SK-N-SH treated with all-trans-retinoic acid at 6 μM for 48 hours (cell line): ENCODE results near the gene DOCK11.

Experiments used
- ATAC-seq: fragments of 200-7000 bp; cut with Tn5 transposase; 3 replicates; pipeline ENCODE4 v1.9.1; 2020; ENCODE audit warnings: mild to moderate bottlenecking, moderate library complexity
- ARNTL ChIP-seq: fragments of 450-650 bp; formaldehyde crosslinking; IDR thresholded peaks from 2 replicates; pipeline ENCODE4 v1.5.0; 2020; ENCODE audit warnings: low read depth, mild to moderate bottlenecking, moderate library complexity, borderline replicate concordance
- BACH2 ChIP-seq: fragments of 250-450 bp; sonication (Bioruptor Pico); IDR thresholded peaks from 2 replicates; pipeline ENCODE4 v1.9.0; 2021; ENCODE audit warnings: mild to moderate bottlenecking, borderline replicate concordance
- CREB5 ChIP-seq: fragments of 250-450 bp; sonication (Bioruptor Pico); IDR thresholded peaks from 2 replicates; pipeline ENCODE4 v1.5.1; 2020; ENCODE audit warnings: low read depth, mild to moderate bottlenecking, moderate library complexity
- CSRNP3 ChIP-seq: fragments of 250-450 bp; sonication (Bioruptor Pico); IDR thresholded peaks from 2 replicates; pipeline ENCODE4 v1.5.1; 2021; ENCODE audit warnings: mild to moderate bottlenecking, moderate library complexity
- ESRRG ChIP-seq: fragments of 250-450 bp; sonication (Bioruptor Pico); IDR thresholded peaks from 2 replicates; pipeline ENCODE4 v1.6.1; 2021; ENCODE audit warnings: mild to moderate bottlenecking
- GLIS3 ChIP-seq: fragments of 250-450 bp; sonication (Bioruptor Pico); IDR thresholded peaks from 2 replicates; pipeline ENCODE4 v1.5.0; 2020; ENCODE audit warnings: mild to moderate bottlenecking, moderate library complexity
- ISL1 ChIP-seq: fragments of 250-450 bp; sonication (Bioruptor Pico); IDR thresholded peaks from 2 replicates; pipeline ENCODE4 v2.1.2; 2022; ENCODE audit warnings: mild to moderate bottlenecking, moderate library complexity
- OSR1 ChIP-seq: fragments of 250-450 bp; sonication (Bioruptor Pico); IDR thresholded peaks from 2 replicates; pipeline ENCODE4 v1.8.0; 2022; ENCODE audit warnings: moderate library complexity, mild to moderate bottlenecking, inconsistent platforms
- PATZ1 ChIP-seq: fragments of 250-450 bp; sonication (Bioruptor Pico); IDR thresholded peaks from 2 replicates; pipeline ENCODE4 v1.8.0; 2020; ENCODE audit warnings: mild to moderate bottlenecking, moderate library complexity, borderline replicate concordance
- POU6F1 ChIP-seq: fragments of 250-450 bp; sonication (Bioruptor Pico); IDR thresholded peaks from 2 replicates; pipeline ENCODE4 v1.8.0; 2021; ENCODE audit warnings: low read depth, mild to moderate bottlenecking, moderate library complexity, borderline replicate concordance
- PPARA ChIP-seq: fragments of 250-450 bp; sonication (Bioruptor Pico); IDR thresholded peaks from 2 replicates; pipeline ENCODE4 v1.5.0; 2020; ENCODE audit warnings: mild to moderate bottlenecking, borderline replicate concordance
- RARB ChIP-seq: fragments of 250-450 bp; sonication (Bioruptor Pico); IDR thresholded peaks from 2 replicates; pipeline ENCODE4 v1.8.0; 2021; ENCODE audit warnings: mild to moderate bottlenecking, moderate library complexity
- TOX ChIP-seq: fragments of 250-450 bp; sonication (Bioruptor Pico); IDR thresholded peaks from 2 replicates; pipeline ENCODE4 v1.8.0; 2021; ENCODE audit warnings: mild to moderate bottlenecking, moderate library complexity, borderline replicate concordance
- TSHZ2 ChIP-seq: fragments of 250-450 bp; sonication (Bioruptor Pico); IDR thresholded peaks from 2 replicates; pipeline ENCODE4 v1.5.0; 2020; ENCODE audit warnings: mild to moderate bottlenecking, moderate library complexity
- ZFP3 ChIP-seq: fragments of 250-450 bp; sonication (Bioruptor Pico); IDR thresholded peaks from 2 replicates; pipeline ENCODE4 v1.5.0; 2020; ENCODE audit warnings: mild to moderate bottlenecking, moderate library complexity
- ZFP30 ChIP-seq: fragments of 450-650 bp; formaldehyde crosslinking; IDR thresholded peaks from 2 replicates; pipeline ENCODE4 v1.5.0; 2022; ENCODE audit warnings: mild to moderate bottlenecking, moderate library complexity
- ZNF565 ChIP-seq: fragments of 450-650 bp; formaldehyde crosslinking; conservative IDR thresholded peaks from 2 replicates; pipeline ENCODE4 v1.5.0; 2020; ENCODE audit warnings: low read depth, mild to moderate bottlenecking, moderate library complexity
- ZNF70 ChIP-seq: fragments of 450-650 bp; formaldehyde crosslinking; IDR thresholded peaks from 2 replicates; pipeline ENCODE4 v1.5.0; 2020; ENCODE audit warnings: mild to moderate bottlenecking, moderate library complexity
- ZNF8 ChIP-seq: fragments of 450-650 bp; formaldehyde crosslinking; IDR thresholded peaks from 2 replicates; pipeline ENCODE4 v1.5.0; 2020; ENCODE audit warnings: mild to moderate bottlenecking, moderate library complexity

The DOCK11 gene

GRCh38 chrX:118506805-118507480 is 11.3 kb downstream of the DOCK11 start (continued):
- TF ChIP-seq CSRNP3: no peak

- TF ChIP-seq ISL1 (CRISPR knock-in tag) (no peak), ZNF70 (CRISPR knock-in tag) (no peak), BACH2 (CRISPR knock-in tag) (no peak), ZFP30 (CRISPR knock-in tag) (no peak), ZFP3 (CRISPR knock-in tag) (no peak)
- no peak for ATAC-seq
Observed at GRCh38 chrX:118507766-118508165, 12.2 kb downstream of the DOCK11 start.

GRCh38 chrX:118508221-118508620 is 12.6 kb downstream of the DOCK11 start:
- ATAC-seq: no peak
- TF ChIP-seq OSR1 (CRISPR knock-in tag) (no peak), TSHZ2 (CRISPR knock-in tag) (no peak), PATZ1 (CRISPR knock-in tag) (no peak), CREB5 (no peak)

GRCh38 chrX:118508635-118509034 is 13.0 kb downstream of the DOCK11 start:
- no peak for TF ChIP-seq ARNTL (CRISPR knock-in tag)
- no peak for TF ChIP-seq GLIS3 (CRISPR knock-in tag)
- TF ChIP-seq TOX (CRISPR knock-in tag): no peak
- no peak for TF ChIP-seq ZFP3 (CRISPR knock-in tag)
- no peak for TF ChIP-seq ESRRG (CRISPR knock-in tag)
- TF ChIP-seq ZNF565 (CRISPR knock-in tag): no peak
- no peak for TF ChIP-seq RARB (CRISPR knock-in tag)
- TF ChIP-seq POU6F1 (CRISPR knock-in tag): no peak
- TF ChIP-seq ZFP30 (CRISPR knock-in tag): no peak
- TF ChIP-seq PPARA (CRISPR knock-in tag): no peak
- TF ChIP-seq ISL1 (CRISPR knock-in tag): no peak
- TF ChIP-seq ZNF8 (CRISPR knock-in tag): no peak
- no peak for TF ChIP-seq CSRNP3
- no peak for ATAC-seq
